Measurements from ENCODE around the gene MS4A4E. TPM values are rescaled to one million over a fixed set of nuclear protein-coding genes. Genes with fewer than 3 reads are reported as not detected.
A peak's percentile ranks its signal among the peaks of the same experiment; 100 is the strongest.

MS4A4E gene
- total RNA-seq, 1 experiment from 2014 or later = not detected

DNA sequence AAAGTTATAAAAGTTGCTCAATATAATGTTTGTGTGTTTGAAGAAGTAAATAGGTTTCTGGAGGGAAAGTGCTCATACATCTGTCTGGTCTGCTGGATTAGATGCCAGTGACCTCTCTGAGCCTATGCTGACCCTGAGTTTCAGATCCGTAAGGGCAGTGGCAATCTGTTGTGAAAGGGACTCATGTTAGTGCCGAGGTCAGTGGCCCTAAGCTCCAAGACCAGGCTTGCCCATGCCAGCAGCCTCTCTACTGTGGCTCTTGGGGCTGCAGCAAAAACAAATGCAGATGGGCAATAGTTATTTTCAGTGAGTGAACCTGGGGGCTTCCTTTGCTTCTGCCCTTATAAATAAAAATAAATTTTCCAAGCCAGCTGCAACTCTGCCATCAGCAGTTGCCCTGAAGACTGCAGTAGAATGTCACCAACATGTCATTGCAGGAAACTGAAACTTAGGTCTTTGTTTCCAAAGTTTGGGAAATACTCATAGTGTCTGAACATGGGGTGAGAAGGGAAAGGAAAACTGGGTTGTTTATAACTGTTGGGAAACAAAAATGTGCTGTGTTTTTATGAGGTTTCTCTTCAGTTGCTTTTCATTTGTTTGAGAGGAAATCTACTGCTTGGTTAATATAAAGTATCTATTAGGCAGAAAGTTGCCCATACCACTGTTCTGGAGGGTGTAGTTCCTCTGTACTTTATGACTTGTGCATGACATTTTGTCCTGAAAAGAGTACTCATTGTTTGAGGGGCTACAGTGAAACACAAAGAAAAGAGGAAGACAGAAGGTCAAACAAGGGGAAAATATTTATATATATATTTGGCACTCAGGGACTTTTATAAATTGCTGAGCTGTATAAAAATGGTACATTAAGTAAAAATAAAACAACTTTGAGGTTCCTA is 9.5 kb upstream of the MS4A4E start:
- no peaks in the 10 kb centered on the region for H3F3A ChIP-seq (ENCODE audit: insufficient read depth, low read depth)
- H3K4me2 ChIP-seq = no peak overlapping the region
- H3K9me3 ChIP-seq (ENCODE audit: insufficient read depth, low read depth) = no peaks in the 10 kb centered on the region
- H4K20me1 ChIP-seq (ENCODE audit: insufficient read depth) = no peaks in the 10 kb centered on the region
- ChIA-PET POLR2A (ENCODE audit: unreplicated experiment) (no interaction called here), CTCF (no interaction called here)
- H2AFZ ChIP-seq = no peak overlapping the region
- no peak for TF ChIP-seq EZH2 (IDR thresholded peaks at IDR 0.05; ENCODE audit: low read depth)
- TF ChIP-seq CTCF (conservative IDR thresholded peaks at IDR 0.05) = no peak
- no peaks in the 10 kb centered on the region for H3K9me2 ChIP-seq (ENCODE audit: insufficient read depth)
- H3K4me3 ChIP-seq = no peak overlapping the region
- H3K36me3 ChIP-seq (ENCODE audit: low read depth) = no peaks in the 10 kb centered on the region
- H3K79me2 ChIP-seq (ENCODE audit: low read depth) = no peaks in the 10 kb centered on the region
- intact Hi-C loops (cut with micrococcal nuclease; ENCODE audit: unreplicated experiment) = loop anchor here (5.0 kb wide), 1 partner anchor 430 kb away; no protein-coding TSS in a partner anchor
- H3K4me1 ChIP-seq (replicated peaks; ENCODE audit: insufficient read depth) = no peaks in the 10 kb centered on the region
- no TSS peak for BruUV-seq (replicated peaks)
- no peak overlapping the region for H3K27ac ChIP-seq
- H3K27me3 ChIP-seq (ENCODE audit: insufficient read depth, low read depth) = no peaks in the 10 kb centered on the region
- no peak for DNase-seq

DNA sequence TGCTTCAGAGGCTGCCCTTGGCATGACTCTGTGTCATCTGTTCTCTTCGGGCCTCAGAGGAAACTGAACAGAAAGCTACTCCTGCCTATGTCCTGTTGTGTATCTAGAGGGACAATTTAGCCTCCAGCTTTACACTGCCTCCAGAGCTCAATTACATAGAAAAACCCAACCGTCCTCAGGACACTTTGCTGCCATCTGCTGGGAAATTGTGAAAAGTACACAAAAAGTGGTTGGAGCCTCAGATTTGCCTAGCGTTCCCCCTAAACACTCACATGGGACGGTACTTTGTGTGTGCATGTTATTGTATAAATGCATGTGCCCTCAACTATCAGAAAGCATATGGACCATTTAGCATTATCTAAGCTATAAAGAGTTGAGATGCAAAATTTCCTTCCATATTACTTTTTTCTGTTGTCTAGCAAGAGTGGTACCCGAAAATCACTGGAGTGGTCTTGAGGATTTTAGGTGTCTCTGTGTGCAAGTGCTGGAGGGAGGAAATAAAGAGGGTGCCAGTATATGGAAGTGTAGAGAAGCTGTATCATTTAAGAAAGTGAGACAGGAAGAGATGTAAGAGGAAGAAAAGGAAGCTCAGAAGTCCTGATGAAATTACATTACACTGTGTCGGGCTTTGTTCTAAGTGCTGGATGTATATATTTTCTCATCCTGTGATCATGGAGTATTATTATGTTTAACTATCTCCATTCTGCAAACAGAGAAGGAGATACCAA is 8.7 kb upstream of the MS4A4E start:
- H3K36me3 ChIP-seq (ENCODE audit: low read depth) = no peaks in the 10 kb centered on the region
- BruUV-seq (replicated peaks) = no TSS peak
- TF ChIP-seq EZH2 (IDR thresholded peaks at IDR 0.05; ENCODE audit: low read depth) = no peak
- peak; percentile 74 for TF ChIP-seq CTCF (conservative IDR thresholded peaks at IDR 0.05)
- no peaks in the 10 kb centered on the region for H3K4me1 ChIP-seq (replicated peaks; ENCODE audit: insufficient read depth)
- H3K27me3 ChIP-seq (ENCODE audit: insufficient read depth, low read depth) = no peaks in the 10 kb centered on the region
- H3K27ac ChIP-seq = no peak overlapping the region
- H3K9me2 ChIP-seq (ENCODE audit: insufficient read depth) = no peaks in the 10 kb centered on the region
- no peak overlapping the region for H3K4me3 ChIP-seq
- intact Hi-C loops (cut with micrococcal nuclease; ENCODE audit: unreplicated experiment) = loop anchor here (5.0 kb wide), 1 partner anchor 429 kb away; no protein-coding TSS in a partner anchor
- no peaks in the 10 kb centered on the region for H4K20me1 ChIP-seq (ENCODE audit: insufficient read depth)
- peak in 1 of 2 experiments; percentile 9 for DNase-seq
- H2AFZ ChIP-seq = no peak overlapping the region
- ChIA-PET CTCF (no interaction called here), POLR2A (ENCODE audit: unreplicated experiment) (no interaction called here)
- no peaks in the 10 kb centered on the region for H3K79me2 ChIP-seq (ENCODE audit: low read depth)
- H3K4me2 ChIP-seq = no peak overlapping the region
- H3F3A ChIP-seq (ENCODE audit: insufficient read depth, low read depth) = no peaks in the 10 kb centered on the region
- H3K9me3 ChIP-seq (ENCODE audit: insufficient read depth, low read depth) = no peaks in the 10 kb centered on the region

DNA sequence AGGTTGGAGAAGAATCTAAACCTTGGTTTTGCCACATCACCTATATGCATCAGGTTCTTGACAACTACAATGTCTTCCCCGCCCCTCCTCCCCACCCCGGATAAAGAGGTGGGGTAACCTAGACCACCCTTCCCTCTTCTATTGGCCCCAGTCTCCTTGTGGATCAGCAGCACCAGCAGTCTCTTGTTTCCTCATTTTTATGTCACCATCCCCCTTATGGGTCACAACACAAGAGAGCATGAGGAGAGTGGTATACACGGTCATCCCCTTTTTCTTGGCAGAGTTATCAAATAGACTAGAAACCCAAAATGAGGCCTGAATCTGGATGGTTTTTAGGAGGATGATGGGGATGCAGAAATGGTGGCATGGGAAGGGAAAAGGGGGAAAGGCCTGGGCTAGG is 1.2 kb downstream of the MS4A4E start:
- H2AFZ ChIP-seq = no peak overlapping the region
- no peaks in the 10 kb centered on the region for H3F3A ChIP-seq (ENCODE audit: insufficient read depth, low read depth)
- H3K27me3 ChIP-seq (ENCODE audit: insufficient read depth, low read depth) = peaks cover 21% of the 10 kb centered on the region; the same call in 1 of the 2 replicates
- CTCF ChIA-PET = no interaction called here
- no peaks in the 10 kb centered on the region; the same call in 1 of the 2 replicates for H3K9me2 ChIP-seq (ENCODE audit: insufficient read depth)
- no TSS peak for BruUV-seq (replicated peaks)
- no peaks in the 10 kb centered on the region for H3K9me3 ChIP-seq (ENCODE audit: insufficient read depth, low read depth)
- intact Hi-C loops (cut with micrococcal nuclease; ENCODE audit: unreplicated experiment) = no loop called here
- no peaks in the 10 kb centered on the region for H3K79me2 ChIP-seq (ENCODE audit: low read depth)
- POLR2A ChIA-PET (ENCODE audit: unreplicated experiment) = no interaction called here
- no peaks in the 10 kb centered on the region for H3K4me1 ChIP-seq (replicated peaks; ENCODE audit: insufficient read depth)
- H3K36me3 ChIP-seq (ENCODE audit: low read depth) = no peaks in the 10 kb centered on the region
- no peak overlapping the region for H3K4me3 ChIP-seq
- H3K4me2 ChIP-seq = no peak overlapping the region
- no peak for TF ChIP-seq CTCF (conservative IDR thresholded peaks at IDR 0.05)
- TF ChIP-seq EZH2 (IDR thresholded peaks at IDR 0.05; ENCODE audit: low read depth) = no peak
- DNase-seq = no peak
- H3K27ac ChIP-seq = no peak overlapping the region
- no peaks in the 10 kb centered on the region for H4K20me1 ChIP-seq (ENCODE audit: insufficient read depth)

Data from PC-9 (cell line).